PC-9 (cell line): ENCODE results near the gene CUL9. TPM values are rescaled to one million over a fixed set of nuclear protein-coding genes. Genes with fewer than 3 reads are reported as not detected.

Experiments used
- BruUV-seq: library from RNA; stranded (reverse); fragments of 400-500 nt; replicated peaks from 2 replicates; lab custom pipeline; 2021; lab: Mats Ljungman, UMichigan
- CTCF ChIA-PET: fragments of 300-600 bp; sonication (Branson Sonifier 250); formaldehyde crosslinking; loops from one replicate; lab custom pipeline; 2022; ENCODE audit warnings: antibody characterized with exemption; lab: Charles Lee
- POLR2A ChIA-PET: fragments of 300-600 bp; sonication (Branson Sonifier 250); formaldehyde crosslinking; loops from one replicate; lab custom pipeline; 2022; ENCODE audit warnings: antibody characterized with exemption; ENCODE audit not compliant: unreplicated experiment; lab: Charles Lee
- DNase-seq, 2 experiments: peaks; one replicate each; pipeline versions ENCODE4 v3.0.0 to v3.0.0-alpha.2; 2015 to 2022; ENCODE audit warnings: mixed read lengths in 1 of 2
- H2AFZ ChIP-seq: fragments of 200-600 bp; sonication (generic); 2 replicates; pipeline ENCODE4 v1.8.1; 2017; ENCODE audit warnings: antibody characterized with exemption
- H3F3A ChIP-seq: fragments of 200-600 bp; sonication (generic); 2 replicates; pipeline ENCODE4 v1.8.1; 2017; ENCODE audit warnings: antibody characterized with exemption, mild to moderate bottlenecking, low read depth; ENCODE audit not compliant: insufficient read depth
- H3K27ac ChIP-seq: fragments of 200-600 bp; sonication (generic); 2 replicates; pipeline ENCODE4 v1.6.1; 2016; ENCODE audit warnings: mixed run types
- H3K27me3 ChIP-seq: fragments of 200-600 bp; sonication (generic); 2 replicates; pipeline ENCODE4 v1.6.1; 2016; ENCODE audit warnings: low read depth, mixed run types; ENCODE audit not compliant: insufficient read depth
- H3K36me3 ChIP-seq: fragments of 200-600 bp; sonication (generic); 2 replicates; pipeline ENCODE4 v1.6.1; 2016; ENCODE audit warnings: low read depth, mixed run types
- H3K4me1 ChIP-seq: fragments of 200-600 bp; sonication (generic); replicated peaks from 2 replicates; pipeline ENCODE4 v1.6.1; 2016; ENCODE audit warnings: mixed run types; ENCODE audit not compliant: insufficient read depth
- H3K4me2 ChIP-seq: fragments of 200-600 bp; sonication (generic); 2 replicates; pipeline ENCODE4 v1.6.1; 2017; ENCODE audit warnings: mixed run types
- H3K4me3 ChIP-seq: fragments of 200-600 bp; sonication (generic); 2 replicates; pipeline ENCODE4 v1.6.1; 2016; ENCODE audit warnings: mixed run types
- H3K79me2 ChIP-seq: fragments of 200-600 bp; sonication (generic); 2 replicates; pipeline ENCODE4 v1.6.1; 2017; ENCODE audit warnings: low read depth, mixed run types
- H3K9me2 ChIP-seq: fragments of 200-600 bp; sonication (generic); 2 replicates; pipeline ENCODE4 v1.8.1; 2017; ENCODE audit warnings: mild to moderate bottlenecking; ENCODE audit not compliant: insufficient read depth
- H3K9me3 ChIP-seq: fragments of 200-600 bp; sonication (generic); 2 replicates; pipeline ENCODE4 v1.8.1; 2016; ENCODE audit warnings: low read depth; ENCODE audit not compliant: insufficient read depth
- H4K20me1 ChIP-seq: fragments of 200-600 bp; sonication (generic); 2 replicates; pipeline ENCODE4 v1.8.1; 2017; ENCODE audit not compliant: insufficient read depth
- CTCF ChIP-seq: fragments of 200-600 bp; sonication (generic); conservative IDR thresholded peaks from 2 replicates; pipeline ENCODE4 v1.6.1; 2017; ENCODE audit warnings: mixed run types, antibody characterized with exemption, mild to moderate bottlenecking, moderate library complexity
- EZH2 ChIP-seq: fragments of 200-600 bp; sonication (generic); IDR thresholded peaks from 2 replicates; pipeline ENCODE4 v1.8.0; 2017; ENCODE audit warnings: antibody characterized with exemption, low read depth
- intact Hi-C: fragments of 100-400 bp; cut with micrococcal nuclease; formaldehyde crosslinking; loops from one replicate; pipeline ENCODE4 v1.10.0; 2022; ENCODE audit not compliant: unreplicated experiment
- total RNA-seq: library from RNA; stranded (reverse); gene quantifications from 2 replicates; pipeline ENCODE4 v1.2.3, GENCODE V29; 2021

The CUL9 gene
- total RNA-seq, 1 experiment from 2014 or later, result 52.8 TPM

- DNase-seq, result no peak
- H3K27ac ChIP-seq, result no peak overlapping the region
- no peak overlapping the region for H3K4me3 ChIP-seq
- H4K20me1 ChIP-seq, result no peaks in the 10 kb centered on the region
- no peak for TF ChIP-seq EZH2
- no peak for TF ChIP-seq CTCF
- no peaks in the 10 kb centered on the region for H3K4me1 ChIP-seq
- peaks cover 61% of the 10 kb centered on the region for H3K27me3 ChIP-seq
- H3F3A ChIP-seq, result no peaks in the 10 kb centered on the region
- H3K4me2 ChIP-seq, result no peak overlapping the region
- H3K9me3 ChIP-seq, result peaks cover 3% of the 10 kb centered on the region; the same call in 1 of the 2 replicates
- POLR2A ChIA-PET, result no interaction called here
- no peaks in the 10 kb centered on the region for H3K36me3 ChIP-seq
- CTCF ChIA-PET, result no interaction called here
- H2AFZ ChIP-seq, result no peak overlapping the region
- H3K9me2 ChIP-seq, result no peaks in the 10 kb centered on the region
- no TSS peak for BruUV-seq
- intact Hi-C loops, result no loop called here
- H3K79me2 ChIP-seq, result no peaks in the 10 kb centered on the region
These were observed 59.0 kb downstream of the CUL9 start for GRCh38 chr6:43240950-43241349.

- Histone ChIP-seq H3K4me2 (no peak overlapping the region), H3K4me3 (no peak overlapping the region), H4K20me1 (no peaks in the 10 kb centered on the region), H2AFZ (no peak overlapping the region), H3K79me2 (no peaks in the 10 kb centered on the region), H3K36me3 (no peaks in the 10 kb centered on the region), H3K9me3 (peaks cover 3% of the 10 kb centered on the region; the same call in 1 of the 2 replicates), H3K9me2 (no peaks in the 10 kb centered on the region), H3F3A (no peaks in the 10 kb centered on the region), H3K27ac (no peak overlapping the region), H3K27me3 (peaks cover 61% of the 10 kb centered on the region), H3K4me1 (no peaks in the 10 kb centered on the region)
- DNase-seq, result no peak
- no TSS peak for BruUV-seq
- ChIA-PET POLR2A (no interaction called here), CTCF (no interaction called here)
- intact Hi-C loops, result no loop called here
- no peak for TF ChIP-seq EZH2
- TF ChIP-seq CTCF, result no peak
These were observed 59.5 kb downstream of the CUL9 start for GRCh38 chr6:43241446-43241845.

GRCh38 chr6:43242908-43243663 is 61.1 kb downstream of the CUL9 start, which contains the start of gene TTBK1:
TTBK1 (plus strand) TSS chr6:43243481; CDS start chr6:43246661, 3,180 bp downstream.
- no peak within 1 kb of the TSS for H2AFZ ChIP-seq
- CTCF ChIA-PET, result no interaction called here

More at GRCh38 chr6:43242908-43243663, 61.1 kb downstream of the CUL9 start, which contains the start of gene TTBK1:
- BruUV-seq, result no TSS peak
- no peaks in the 10 kb centered on the region for H3K36me3 ChIP-seq
- H3K9me3 ChIP-seq, result peaks cover 3% of the 10 kb centered on the region; the same call in 1 of the 2 replicates
- H3K4me3 ChIP-seq, result no peak within 1 kb of the TSS
- TF ChIP-seq CTCF (no peak), EZH2 (no peak)
- no peaks in the 10 kb centered on the region for H3K4me1 ChIP-seq
- intact Hi-C loops, result no loop called here
- H3K27me3 ChIP-seq, result peaks cover 57% of the 10 kb centered on the region
- no peak for DNase-seq
- no peaks in the 10 kb centered on the region for H3K79me2 ChIP-seq
- H3K9me2 ChIP-seq, result no peaks in the 10 kb centered on the region
- H3K27ac ChIP-seq, result no peak within 1 kb of the TSS
- H4K20me1 ChIP-seq, result no peaks in the 10 kb centered on the region
- POLR2A ChIA-PET, result no interaction called here
- H3K4me2 ChIP-seq, result no peak within 1 kb of the TSS
- H3F3A ChIP-seq, result no peaks in the 10 kb centered on the region
